Caco-2 (cell line): ENCODE data around the gene TYROBP. TPM values are rescaled to one million over a fixed set of nuclear protein-coding genes. Genes with fewer than 3 reads are reported as not detected.

Experiments
- BruUV-seq: library from RNA; stranded (reverse); fragments of 400-500 nt; replicated peaks from 2 replicates; lab custom pipeline; 2021; lab: Mats Ljungman, UMichigan
- CTCF ChIA-PET: fragments of 300-600 bp; sonication (Branson Sonifier 250); formaldehyde crosslinking; loops from one replicate; lab custom pipeline; 2022; ENCODE audit warnings: antibody characterized with exemption; lab: Charles Lee
- POLR2A ChIA-PET: fragments of 300-600 bp; sonication (Branson Sonifier 250); formaldehyde crosslinking; loops from one replicate; lab custom pipeline; 2022; ENCODE audit warnings: antibody characterized with exemption; lab: Charles Lee
- DNase-seq, 2 experiments: peaks; one replicate each; pipeline versions ENCODE4 v3.0.0 to v3.0.0-alpha.2; 2020 to 2022
- H3K27me3 ChIP-seq: replicated peaks from 2 replicates; pipeline ENCODE4 v1.6.0; 2011; ENCODE audit warnings: low read length; ENCODE audit not compliant: control insufficient read depth, insufficient read depth
- H3K36me3 ChIP-seq: 2 replicates; pipeline ENCODE4 v1.5.1; 2011; ENCODE audit warnings: low read length; ENCODE audit not compliant: control insufficient read depth, insufficient read depth
- H3K4me1 ChIP-seq: fragments of 250-450 bp; sonication (Bioruptor Pico); 2 replicates; pipeline ENCODE4 v1.5.1; 2020; ENCODE audit warnings: mild to moderate bottlenecking
- H3K4me3 ChIP-seq: 2 replicates; pipeline ENCODE4 v1.5.1; 2011; ENCODE audit warnings: low read depth, mild to moderate bottlenecking, control low read depth, low read length
- H3K9me3 ChIP-seq: fragments of 250-450 bp; sonication (Bioruptor Pico); 2 replicates; pipeline ENCODE4 v1.5.1; 2020; ENCODE audit warnings: mild to moderate bottlenecking, moderate library complexity
- H3K27ac Mint-ChIP-seq: one replicate; pipeline ENCODE4 v1.8.0; 2022; ENCODE audit warnings: mixed read lengths; ENCODE audit not compliant: unreplicated experiment
- H3K27me3 Mint-ChIP-seq: one replicate; pipeline ENCODE4 v1.8.0; 2022; ENCODE audit warnings: mixed read lengths; ENCODE audit not compliant: insufficient read depth, unreplicated experiment
- H3K36me3 Mint-ChIP-seq: one replicate; pipeline ENCODE4 v1.8.0; 2022; ENCODE audit warnings: mild to moderate bottlenecking, mixed read lengths; ENCODE audit not compliant: insufficient read depth, unreplicated experiment
- H3K4me1 Mint-ChIP-seq: one replicate; pipeline ENCODE4 v1.8.0; 2022; ENCODE audit warnings: low read depth, mixed read lengths; ENCODE audit not compliant: unreplicated experiment
- H3K4me3 Mint-ChIP-seq: one replicate; pipeline ENCODE4 v1.8.0; 2022; ENCODE audit warnings: mild to moderate bottlenecking, moderate library complexity, mixed read lengths; ENCODE audit not compliant: unreplicated experiment
- H3K9me3 Mint-ChIP-seq: one replicate; pipeline ENCODE4 v1.8.0; 2022; ENCODE audit warnings: mixed read lengths; ENCODE audit not compliant: unreplicated experiment
- CTCF ChIP-seq, 2 experiments: fragments of 200-600 bp in 1 of 2; IDR thresholded peaks; 1 replicate in 1 of 2; 2 replicates in 1 of 2; pipeline versions ENCODE4 v1.5.1 to v1.8.0; 2011 to 2022; ENCODE audit warnings: antibody characterized with exemption in 1 of 2, control low read depth in 1 of 2, inconsistent platforms in 1 of 2, low read depth in 1 of 2, low read length in 1 of 2, mild to moderate bottlenecking in 1 of 2, moderate library complexity in 1 of 2; ENCODE audit not compliant: insufficient read depth in 1 of 2, severe bottlenecking in 1 of 2, unreplicated experiment in 1 of 2
- intact Hi-C: fragments of 100-400 bp; cut with micrococcal nuclease; formaldehyde crosslinking; loops from one replicate; pipeline ENCODE4 v1.10.0; 2022; ENCODE audit not compliant: unreplicated experiment
- total RNA-seq: library from RNA; stranded (reverse); gene quantifications from 2 replicates; pipeline ENCODE4 v1.2.3, GENCODE V29; 2022

The TYROBP gene
- total RNA-seq, 1 experiment from 2014 or later: not detected

GRCh38 chr19:35949131-35949530 lies 41.0 kb upstream of the TYROBP start:
- Histone ChIP-seq H3K4me3 (no peak overlapping the region), H3K4me1 (no peaks in the 10 kb centered on the region), H3K36me3 (no peaks in the 10 kb centered on the region), H3K9me3 (no peaks in the 10 kb centered on the region), H3K27me3 (no peaks in the 10 kb centered on the region)
- H3K4me1 Mint-ChIP-seq: no peaks in the 10 kb centered on the region
- POLR2A ChIA-PET: interaction anchor here (0.6 kb wide), 1 partner anchor 243 kb away, joined by 8 read pairs; no protein-coding TSS in a partner anchor
- BruUV-seq: no TSS peak
- intact Hi-C loops: no loop called here
- CTCF ChIA-PET: no interaction called here
- no peak for DNase-seq
- H3K4me3 Mint-ChIP-seq: no peak overlapping the region
- TF ChIP-seq CTCF (IDR thresholded peaks at IDR 0.05; ENCODE audit: insufficient read depth in 1 of 2, low read depth in 1 of 2, low read length in 1 of 2, severe bottlenecking in 1 of 2, unreplicated experiment in 1 of 2): no peak
- H3K36me3 Mint-ChIP-seq: peaks cover 14% of the 10 kb centered on the region
- peaks cover 19% of the 10 kb centered on the region for H3K27me3 Mint-ChIP-seq
- H3K9me3 Mint-ChIP-seq: no peaks in the 10 kb centered on the region
- no peak overlapping the region for H3K27ac Mint-ChIP-seq

- no TSS peak for BruUV-seq
- Mint-ChIP-seq H3K36me3 (peaks cover 15% of the 10 kb centered on the region), H3K27me3 (peaks cover 8% of the 10 kb centered on the region), H3K27ac (no peak overlapping the region), H3K4me1 (peaks cover under 1% of the 10 kb centered on the region), H3K4me3 (no peak overlapping the region), H3K9me3 (no peaks in the 10 kb centered on the region)
- Histone ChIP-seq H3K4me1 (no peaks in the 10 kb centered on the region), H3K27me3 (no peaks in the 10 kb centered on the region), H3K9me3 (no peaks in the 10 kb centered on the region), H3K4me3 (no peak overlapping the region), H3K36me3 (no peaks in the 10 kb centered on the region)
- CTCF ChIA-PET: no interaction called here
- no peak for TF ChIP-seq CTCF (IDR thresholded peaks at IDR 0.05; ENCODE audit: insufficient read depth in 1 of 2, low read depth in 1 of 2, low read length in 1 of 2, severe bottlenecking in 1 of 2, unreplicated experiment in 1 of 2)
- DNase-seq: no peak
- POLR2A ChIA-PET: no interaction called here
- intact Hi-C loops: no loop called here
These were observed 38.1 kb upstream of the TYROBP start for GRCh38 chr19:35946203-35946602.

GRCh38 chr19:35945121-35945790 lies 37.2 kb upstream of the TYROBP start:
- POLR2A ChIA-PET: no interaction called here
- no TSS peak for BruUV-seq
- Mint-ChIP-seq H3K27ac (no peak overlapping the region), H3K27me3 (peaks cover 3% of the 10 kb centered on the region), H3K36me3 (peaks cover 15% of the 10 kb centered on the region), H3K4me3 (no peak overlapping the region), H3K9me3 (no peaks in the 10 kb centered on the region), H3K4me1 (peaks cover 6% of the 10 kb centered on the region)
- Histone ChIP-seq H3K36me3 (no peaks in the 10 kb centered on the region), H3K4me1 (no peaks in the 10 kb centered on the region), H3K27me3 (no peaks in the 10 kb centered on the region), H3K4me3 (no peak overlapping the region), H3K9me3 (no peaks in the 10 kb centered on the region)
- CTCF ChIA-PET: no interaction called here
- intact Hi-C loops: no loop called here
- no peak for TF ChIP-seq CTCF (IDR thresholded peaks at IDR 0.05; ENCODE audit: insufficient read depth in 1 of 2, low read depth in 1 of 2, low read length in 1 of 2, severe bottlenecking in 1 of 2, unreplicated experiment in 1 of 2)
- no peak for DNase-seq
